ENCODE data around the gene LOXL1.

The LOXL1 gene

GRCh38 chr15:73926219-73927002, at the start of gene LOXL1:
LOXL1 (plus strand) TSS chr15:73926462; CDS start chr15:73926784, 322 bp downstream.
- no peaks in the 10 kb centered on the region for H3K36me3 Mint-ChIP-seq (ENCODE audit: low read depth)
- H3K27ac Mint-ChIP-seq, result no peak within 1 kb of the TSS
- TF ChIP-seq CTCF (IDR thresholded peaks at IDR 0.05), result no peak
- H3K27me3 Mint-ChIP-seq (ENCODE audit: low read depth, poor library complexity), result peaks cover 8% of the 10 kb centered on the region
- peaks cover 81% of the 10 kb centered on the region for H3K4me1 Mint-ChIP-seq
- peak within 1 kb of the TSS; percentile 74 for H3K4me3 Mint-ChIP-seq
- H3K9me3 Mint-ChIP-seq, result no peaks in the 10 kb centered on the region
- peak; percentile 64 for DNase-seq

- H3K27me3 Mint-ChIP-seq (ENCODE audit: low read depth, poor library complexity), result peaks cover 36% of the 10 kb centered on the region
- no peaks in the 10 kb centered on the region for H3K9me3 Mint-ChIP-seq
- DNase-seq, result no peak
- H3K4me1 Mint-ChIP-seq, result no peaks in the 10 kb centered on the region
- no peak overlapping the region for H3K27ac Mint-ChIP-seq
- no peak for TF ChIP-seq CTCF (IDR thresholded peaks at IDR 0.05)
- H3K4me3 Mint-ChIP-seq, result no peak overlapping the region
- no peaks in the 10 kb centered on the region for H3K36me3 Mint-ChIP-seq (ENCODE audit: low read depth)
Measured at GRCh38 chr15:73879426-73879825, 46.8 kb upstream of the LOXL1 start.

DNA sequence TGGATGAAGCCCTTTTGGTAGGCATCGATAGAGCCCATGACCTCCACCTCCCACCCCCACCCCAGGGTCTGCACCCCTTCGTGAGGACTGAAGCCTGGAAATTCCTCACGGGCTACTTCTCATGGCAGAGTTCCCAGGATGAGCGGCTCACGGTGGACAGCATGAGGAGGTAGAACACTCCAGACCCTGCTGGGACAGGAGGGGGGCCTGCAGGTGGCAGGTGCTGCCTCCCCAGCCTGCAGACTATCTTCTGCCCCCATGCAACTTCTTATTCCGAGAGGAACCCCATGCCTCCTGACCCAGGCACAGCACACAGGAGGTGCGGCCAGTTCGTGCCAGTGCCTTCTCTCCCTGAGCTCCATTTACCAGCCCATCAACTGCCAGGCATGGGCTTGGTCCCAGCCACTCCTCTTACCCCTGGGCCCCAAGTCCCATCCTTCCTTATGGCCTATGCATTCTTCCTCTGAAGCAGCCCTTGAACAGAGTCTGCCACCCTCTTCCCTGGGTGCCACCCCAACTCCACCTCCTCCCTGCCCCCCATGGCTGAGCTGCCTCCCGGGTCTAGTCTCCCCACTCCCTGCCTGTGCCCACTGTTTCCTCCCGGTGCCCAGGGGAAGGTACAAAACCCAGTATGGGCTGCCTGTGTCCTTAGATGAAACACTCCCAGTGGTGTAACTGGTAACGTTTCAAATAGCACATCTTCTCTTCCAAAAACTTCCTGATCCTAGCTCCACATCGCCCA, 44.5 kb upstream of the LOXL1 start:
- no peak for TF ChIP-seq CTCF (IDR thresholded peaks at IDR 0.05)
- Mint-ChIP-seq H3K4me3 (no peak overlapping the region), H3K36me3 (ENCODE audit: low read depth) (no peaks in the 10 kb centered on the region), H3K4me1 (no peaks in the 10 kb centered on the region), H3K27ac (no peak overlapping the region), H3K9me3 (no peaks in the 10 kb centered on the region), H3K27me3 (ENCODE audit: low read depth, poor library complexity) (peaks cover 38% of the 10 kb centered on the region)
- no peak for DNase-seq

DNA sequence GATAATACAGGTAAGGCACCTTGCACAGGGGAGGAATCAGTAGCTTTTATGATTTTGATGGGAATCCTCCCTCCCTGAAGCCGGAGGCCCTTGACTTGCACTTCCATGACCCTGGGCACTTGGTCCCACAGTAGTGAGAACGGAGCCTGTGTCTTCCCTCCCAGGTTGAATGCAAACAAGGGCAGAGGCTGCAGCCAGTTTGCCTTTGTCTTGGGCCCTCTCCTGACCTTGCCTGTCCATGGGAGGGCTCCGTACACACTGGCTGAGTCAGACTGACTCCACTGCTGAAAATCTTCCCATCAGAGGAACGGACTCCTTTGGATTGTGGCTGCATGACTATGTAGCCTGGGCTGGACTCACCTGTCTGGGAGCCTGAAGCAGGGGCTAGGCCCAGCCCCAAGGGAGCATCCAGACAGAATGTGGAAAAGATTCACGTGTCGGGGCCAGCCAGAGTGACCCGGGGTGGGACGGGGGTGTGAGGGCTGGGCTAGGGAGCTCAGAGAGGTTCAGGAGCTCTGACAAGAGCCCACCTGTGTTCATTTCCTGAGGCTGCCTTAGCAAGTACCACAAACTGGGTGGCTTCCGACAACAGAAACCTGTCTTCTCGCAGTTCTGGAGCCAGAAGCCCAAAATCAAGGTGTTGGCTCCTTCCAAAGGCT, 43.4 kb upstream of the LOXL1 start:
- H3K4me3 Mint-ChIP-seq, result no peak overlapping the region
- no peaks in the 10 kb centered on the region for H3K4me1 Mint-ChIP-seq
- TF ChIP-seq CTCF (IDR thresholded peaks at IDR 0.05), result no peak
- no peak for DNase-seq
- no peak overlapping the region for H3K27ac Mint-ChIP-seq
- H3K27me3 Mint-ChIP-seq (ENCODE audit: low read depth, poor library complexity), result peaks cover 49% of the 10 kb centered on the region
- no peaks in the 10 kb centered on the region for H3K36me3 Mint-ChIP-seq (ENCODE audit: low read depth)
- H3K9me3 Mint-ChIP-seq, result no peaks in the 10 kb centered on the region

- Mint-ChIP-seq H3K4me3 (no peak overlapping the region), H3K4me1 (no peaks in the 10 kb centered on the region), H3K27me3 (ENCODE audit: low read depth, poor library complexity) (peaks cover 56% of the 10 kb centered on the region), H3K9me3 (no peaks in the 10 kb centered on the region), H3K36me3 (ENCODE audit: low read depth) (no peaks in the 10 kb centered on the region), H3K27ac (no peak overlapping the region)
- no peak for DNase-seq
- TF ChIP-seq CTCF (IDR thresholded peaks at IDR 0.05), result no peak
Measured at GRCh38 chr15:73884159-73884558, 42.1 kb upstream of the LOXL1 start.

Measured in nephron progenitor cell (in vitro differentiated cells).